ENCODE data around the gene RTN4RL1. TPM values are rescaled to one million over a fixed set of nuclear protein-coding genes. Genes with fewer than 3 reads are reported as not detected.

RTN4RL1 gene
- total RNA-seq, 1 donor from 2014 or later, result 0.77 TPM

- Histone ChIP-seq H3K4me1 (ENCODE audit: insufficient read depth, low read length) (peaks cover 5% of the 10 kb centered on the region), H2AFZ (ENCODE audit: low read depth, low read length) (no peak overlapping the region), H3K27me3 (ENCODE audit: insufficient read depth, low read length) (peaks cover 63% of the 10 kb centered on the region), H3K4me3 (ENCODE audit: insufficient read depth, low read depth, low read length) (no peak overlapping the region), H3K9ac (ENCODE audit: low read length) (no peak overlapping the region), H3K9me3 (ENCODE audit: insufficient read depth, low read depth, low read length) (no peaks in the 10 kb centered on the region), H3K4me2 (ENCODE audit: low read length) (no peak overlapping the region), H3K79me2 (ENCODE audit: insufficient read depth, low read length) (no peaks in the 10 kb centered on the region), H4K20me1 (ENCODE audit: insufficient read depth, low read length) (no peaks in the 10 kb centered on the region), H3K36me3 (ENCODE audit: insufficient read depth, low read length) (no peaks in the 10 kb centered on the region), H3K27ac (ENCODE audit: low read depth, low read length) (no peak overlapping the region)
- no peak for FAIRE-seq
- peak overlapping the region; percentile 35 for H3K4me3 Mint-ChIP-seq (ENCODE audit: unreplicated experiment)
- H3K27ac Mint-ChIP-seq (ENCODE audit: unreplicated experiment), result no peak overlapping the region
- TF ChIP-seq, protein P1, sequence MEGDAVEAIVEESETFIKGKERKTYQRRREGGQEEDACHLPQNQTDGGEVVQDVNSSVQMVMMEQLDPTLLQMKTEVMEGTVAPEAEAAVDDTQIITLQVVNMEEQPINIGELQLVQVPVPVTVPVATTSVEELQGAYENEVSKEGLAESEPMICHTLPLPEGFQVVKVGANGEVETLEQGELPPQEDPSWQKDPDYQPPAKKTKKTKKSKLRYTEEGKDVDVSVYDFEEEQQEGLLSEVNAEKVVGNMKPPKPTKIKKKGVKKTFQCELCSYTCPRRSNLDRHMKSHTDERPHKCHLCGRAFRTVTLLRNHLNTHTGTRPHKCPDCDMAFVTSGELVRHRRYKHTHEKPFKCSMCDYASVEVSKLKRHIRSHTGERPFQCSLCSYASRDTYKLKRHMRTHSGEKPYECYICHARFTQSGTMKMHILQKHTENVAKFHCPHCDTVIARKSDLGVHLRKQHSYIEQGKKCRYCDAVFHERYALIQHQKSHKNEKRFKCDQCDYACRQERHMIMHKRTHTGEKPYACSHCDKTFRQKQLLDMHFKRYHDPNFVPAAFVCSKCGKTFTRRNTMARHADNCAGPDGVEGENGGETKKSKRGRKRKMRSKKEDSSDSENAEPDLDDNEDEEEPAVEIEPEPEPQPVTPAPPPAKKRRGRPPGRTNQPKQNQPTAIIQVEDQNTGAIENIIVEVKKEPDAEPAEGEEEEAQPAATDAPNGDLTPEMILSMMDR (IDR thresholded peaks at IDR 0.05; ENCODE audit: insufficient read depth, low read depth, low read length), result no peak
- no peak for TF ChIP-seq EZH2 (IDR thresholded peaks at IDR 0.05; ENCODE audit: insufficient read depth, low read length)
- H3K4me1 Mint-ChIP-seq (ENCODE audit: low read depth, unreplicated experiment), result no peaks in the 10 kb centered on the region
- no peak for DNase-seq (ENCODE audit: low read depth)
- H3K36me3 Mint-ChIP-seq (ENCODE audit: low read depth, unreplicated experiment), result no peaks in the 10 kb centered on the region
- H3K9me3 Mint-ChIP-seq (ENCODE audit: unreplicated experiment), result no peaks in the 10 kb centered on the region
- H3K27me3 Mint-ChIP-seq (ENCODE audit: low read depth, unreplicated experiment), result peaks cover 69% of the 10 kb centered on the region
These were observed 5.4 kb downstream of the RTN4RL1 start for GRCh38 chr17:2019723-2020122.

GRCh38 chr17:2018716-2019510 lies 6.2 kb downstream of the RTN4RL1 start:
- Histone ChIP-seq H4K20me1 (ENCODE audit: insufficient read depth, low read length) (no peaks in the 10 kb centered on the region), H2AFZ (ENCODE audit: low read depth, low read length) (no peak overlapping the region), H3K36me3 (ENCODE audit: insufficient read depth, low read length) (no peaks in the 10 kb centered on the region), H3K4me1 (ENCODE audit: insufficient read depth, low read length) (no peaks in the 10 kb centered on the region), H3K27ac (ENCODE audit: low read depth, low read length) (no peak overlapping the region), H3K9ac (ENCODE audit: low read length) (no peak overlapping the region), H3K4me2 (ENCODE audit: low read length) (no peak overlapping the region), H3K79me2 (ENCODE audit: insufficient read depth, low read length) (no peaks in the 10 kb centered on the region), H3K4me3 (ENCODE audit: insufficient read depth, low read depth, low read length) (no peak overlapping the region), H3K9me3 (ENCODE audit: insufficient read depth, low read depth, low read length) (no peaks in the 10 kb centered on the region), H3K27me3 (ENCODE audit: insufficient read depth, low read length) (peaks cover 55% of the 10 kb centered on the region)
- DNase-seq (ENCODE audit: low read depth), result no peak
- H3K36me3 Mint-ChIP-seq (ENCODE audit: low read depth, unreplicated experiment), result no peaks in the 10 kb centered on the region
- H3K9me3 Mint-ChIP-seq (ENCODE audit: unreplicated experiment), result no peaks in the 10 kb centered on the region
- TF ChIP-seq, protein P1 (IDR thresholded peaks at IDR 0.05; ENCODE audit: insufficient read depth, low read depth, low read length), result no peak
- H3K27me3 Mint-ChIP-seq (ENCODE audit: low read depth, unreplicated experiment), result peaks cover 77% of the 10 kb centered on the region
- H3K4me1 Mint-ChIP-seq (ENCODE audit: low read depth, unreplicated experiment), result no peaks in the 10 kb centered on the region
- FAIRE-seq, result no peak
- no peak overlapping the region for H3K27ac Mint-ChIP-seq (ENCODE audit: unreplicated experiment)
- no peak overlapping the region for H3K4me3 Mint-ChIP-seq (ENCODE audit: unreplicated experiment)

DNA sequence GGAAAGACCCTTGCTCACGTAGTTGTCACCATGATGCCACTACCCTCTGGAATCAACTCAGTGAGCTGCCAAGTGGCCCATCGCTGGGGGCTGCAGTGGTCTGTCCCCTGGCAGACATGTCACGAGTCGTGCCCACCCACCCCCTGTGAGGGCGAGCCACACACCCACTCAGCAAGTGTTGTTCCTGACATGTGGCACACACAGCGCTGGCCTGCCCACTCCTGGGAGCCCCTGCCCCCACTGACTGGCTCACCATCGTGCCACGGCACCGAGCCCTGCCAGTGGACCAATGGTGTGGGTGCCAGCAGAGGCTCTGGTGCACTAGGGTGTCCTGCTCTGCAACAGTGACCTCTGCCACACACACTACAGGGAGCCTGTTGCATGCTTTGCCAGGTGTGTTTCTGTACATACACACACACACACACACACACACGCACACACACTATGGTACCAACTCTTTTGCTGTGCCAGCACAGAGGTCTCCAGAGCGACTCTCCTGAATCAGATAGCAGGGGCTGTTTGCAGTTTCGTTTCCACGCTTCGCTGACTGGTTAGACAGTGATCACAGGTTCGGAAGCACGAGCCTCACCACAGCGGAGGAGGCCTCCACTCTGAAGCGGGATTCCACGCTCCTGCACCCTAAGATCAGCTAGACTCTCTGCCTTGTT lies 7.7 kb downstream of the RTN4RL1 start:
- DNase-seq (ENCODE audit: low read depth) (no peak), FAIRE-seq (no peak)
- Mint-ChIP-seq H3K4me1 (ENCODE audit: low read depth, unreplicated experiment) (no peaks in the 10 kb centered on the region), H3K4me3 (ENCODE audit: unreplicated experiment) (no peak overlapping the region), H3K9me3 (ENCODE audit: unreplicated experiment) (peaks cover 6% of the 10 kb centered on the region), H3K27ac (ENCODE audit: unreplicated experiment) (no peak overlapping the region), H3K27me3 (ENCODE audit: low read depth, unreplicated experiment) (peaks cover 72% of the 10 kb centered on the region), H3K36me3 (ENCODE audit: low read depth, unreplicated experiment) (peaks cover 2% of the 10 kb centered on the region)
- H3K27ac ChIP-seq (ENCODE audit: low read depth, low read length), result no peak overlapping the region
- H3K9ac ChIP-seq (ENCODE audit: low read length), result no peak overlapping the region
- H3K27me3 ChIP-seq (ENCODE audit: insufficient read depth, low read length), result peaks cover 45% of the 10 kb centered on the region
- no peak overlapping the region for H2AFZ ChIP-seq (ENCODE audit: low read depth, low read length)
- H3K4me1 ChIP-seq (ENCODE audit: insufficient read depth, low read length), result no peaks in the 10 kb centered on the region
- H4K20me1 ChIP-seq (ENCODE audit: insufficient read depth, low read length), result no peaks in the 10 kb centered on the region
- TF ChIP-seq, protein P1 (IDR thresholded peaks at IDR 0.05; ENCODE audit: insufficient read depth, low read depth, low read length), result no peak
- no peak for TF ChIP-seq EZH2 (IDR thresholded peaks at IDR 0.05; ENCODE audit: insufficient read depth, low read length)
- no peaks in the 10 kb centered on the region for H3K36me3 ChIP-seq (ENCODE audit: insufficient read depth, low read length)
- H3K79me2 ChIP-seq (ENCODE audit: insufficient read depth, low read length), result no peaks in the 10 kb centered on the region
- no peaks in the 10 kb centered on the region for H3K9me3 ChIP-seq (ENCODE audit: insufficient read depth, low read depth, low read length)
- no peak overlapping the region for H3K4me2 ChIP-seq (ENCODE audit: low read length)
- H3K4me3 ChIP-seq (ENCODE audit: insufficient read depth, low read depth, low read length), result no peak overlapping the region

Measured in astrocyte (in vitro differentiated cells and primary cell).